OCI-LY3 (cell line): ENCODE results near the gene CLIP4.

Experiments
- H2AFZ ChIP-seq: fragments of 200-600, 300-600 bp; shearing (Covaris generic); 2 replicates; pipeline ENCODE4 v1.6.0; 2014; ENCODE audit warnings: antibody characterized with exemption, low read depth, low read length
- H3K27ac ChIP-seq: fragments of 200-600, 300-600 bp; sonication (generic); 2 replicates; pipeline ENCODE4 v1.5.1; 2014; ENCODE audit warnings: mild to moderate bottlenecking, low read length, moderate library complexity, mixed read lengths
- H3K27me3 ChIP-seq: fragments of 200-600, 300-600 bp; sonication (generic); 2 replicates; pipeline ENCODE4 v1.6.1; 2014; ENCODE audit warnings: low read depth, low read length, mixed read lengths
- H3K36me3 ChIP-seq: fragments of 200-600, 300-600 bp; sonication (generic); replicated peaks from 2 replicates; pipeline ENCODE3; 2014; ENCODE audit warnings: low read depth, low read length, mixed read lengths
- H3K4me1 ChIP-seq: fragments of 300-600, 200-600 bp; sonication (generic); 2 replicates; pipeline ENCODE4 v1.6.1; 2014; ENCODE audit warnings: low read length, mixed read lengths
- H3K4me2 ChIP-seq: fragments of 200-600, 300-600 bp; sonication (generic); 2 replicates; pipeline ENCODE4 v1.6.1; 2014; ENCODE audit warnings: low read length, mixed read lengths
- H3K4me3 ChIP-seq: fragments of 300-600, 200-600 bp; sonication (generic); 2 replicates; pipeline ENCODE4 v1.5.1; 2014; ENCODE audit warnings: antibody characterized with exemption, mild to moderate bottlenecking, low read length, moderate library complexity
- H3K79me2 ChIP-seq: fragments of 300-600, 200-600 bp; shearing (Covaris generic); 2 replicates; pipeline ENCODE4 v1.6.1; 2014; ENCODE audit warnings: mild to moderate bottlenecking, low read length, mixed read lengths
- H3K9ac ChIP-seq: fragments of 300-600, 200-600 bp; shearing (Covaris generic); 2 replicates; pipeline ENCODE4 v1.6.0; 2014; ENCODE audit warnings: mild to moderate bottlenecking, low read length, moderate library complexity
- H3K9me3 ChIP-seq: fragments of 200-600, 300-600 bp; shearing (Covaris generic); 2 replicates; pipeline ENCODE4 v1.6.1; 2014; ENCODE audit warnings: low read length, mixed read lengths; ENCODE audit not compliant: insufficient read depth
- H4K20me1 ChIP-seq: fragments of 200-600, 300-600 bp; sonication (generic); 2 replicates; pipeline ENCODE4 v1.6.1; 2016; ENCODE audit warnings: low read length, mixed read lengths; ENCODE audit not compliant: insufficient read depth
- CTCF ChIP-seq: fragments of 200-600, 300-600 bp; sonication (generic); IDR thresholded peaks from 2 replicates; pipeline ENCODE4 v1.5.1; 2014; ENCODE audit warnings: antibody characterized with exemption, low read length, low read depth
- EZH2phosphoT487 ChIP-seq: fragments of 200-600 bp; shearing (Covaris generic); IDR thresholded peaks from 2 replicates; pipeline ENCODE4 v1.6.1; 2018; ENCODE audit warnings: antibody characterized with exemption, mixed run types, low read depth

Gene CLIP4

GRCh38 chr2:29182334-29182733 lies 67.1 kb downstream of the CLIP4 start:
- Histone ChIP-seq H3K4me2 (no peak overlapping the region), H3K4me1 (no peaks in the 10 kb centered on the region), H3K79me2 (no peaks in the 10 kb centered on the region), H3K27me3 (no peaks in the 10 kb centered on the region), H3K36me3 (peaks cover 3% of the 10 kb centered on the region), H3K9ac (no peak overlapping the region), H4K20me1 (no peaks in the 10 kb centered on the region), H3K9me3 (no peaks in the 10 kb centered on the region), H2AFZ (no peak overlapping the region), H3K27ac (no peak overlapping the region), H3K4me3 (no peak overlapping the region)
- no peak for TF ChIP-seq CTCF
- no peak for TF ChIP-seq EZH2phosphoT487

- Histone ChIP-seq H3K9me3 (no peaks in the 10 kb centered on the region), H4K20me1 (no peaks in the 10 kb centered on the region), H3K4me2 (no peak overlapping the region), H3K27me3 (no peaks in the 10 kb centered on the region), H3K9ac (no peak overlapping the region), H2AFZ (no peak overlapping the region), H3K4me3 (no peak overlapping the region), H3K36me3 (peaks cover 3% of the 10 kb centered on the region), H3K79me2 (no peaks in the 10 kb centered on the region), H3K27ac (no peak overlapping the region), H3K4me1 (no peaks in the 10 kb centered on the region)
- TF ChIP-seq CTCF (no peak), EZH2phosphoT487 (no peak)
These were observed 67.7 kb downstream of the CLIP4 start for GRCh38 chr2:29182920-29183319.

DNA sequence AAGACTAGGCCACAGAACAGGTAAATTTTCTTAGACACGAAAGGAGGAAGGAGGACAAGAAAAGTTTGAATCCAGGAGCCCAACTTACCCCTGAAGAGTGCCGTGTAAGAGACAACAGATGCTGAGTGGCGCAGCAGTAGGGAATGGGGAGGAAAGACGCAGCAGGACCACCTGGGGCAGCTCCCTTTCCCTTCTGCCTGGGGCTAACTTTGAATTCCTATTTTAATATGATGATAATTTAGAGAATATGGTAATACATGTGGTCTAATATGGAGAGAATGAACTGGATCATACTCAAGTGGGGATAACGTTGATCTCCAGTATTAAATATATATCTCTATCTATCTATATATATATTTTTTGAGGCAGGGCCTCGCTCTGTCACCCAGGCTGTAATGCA lies 69.3 kb downstream of the CLIP4 start:
- Histone ChIP-seq H3K79me2 (no peaks in the 10 kb centered on the region), H4K20me1 (no peaks in the 10 kb centered on the region), H3K4me2 (no peak overlapping the region), H3K27me3 (no peaks in the 10 kb centered on the region), H3K27ac (no peak overlapping the region), H3K4me3 (no peak overlapping the region), H3K9me3 (no peaks in the 10 kb centered on the region), H3K9ac (no peak overlapping the region), H3K36me3 (peaks cover 3% of the 10 kb centered on the region), H2AFZ (no peak overlapping the region), H3K4me1 (peaks cover 5% of the 10 kb centered on the region; the same call in 1 of the 2 replicates)
- TF ChIP-seq EZH2phosphoT487 (no peak), CTCF (no peak)

DNA sequence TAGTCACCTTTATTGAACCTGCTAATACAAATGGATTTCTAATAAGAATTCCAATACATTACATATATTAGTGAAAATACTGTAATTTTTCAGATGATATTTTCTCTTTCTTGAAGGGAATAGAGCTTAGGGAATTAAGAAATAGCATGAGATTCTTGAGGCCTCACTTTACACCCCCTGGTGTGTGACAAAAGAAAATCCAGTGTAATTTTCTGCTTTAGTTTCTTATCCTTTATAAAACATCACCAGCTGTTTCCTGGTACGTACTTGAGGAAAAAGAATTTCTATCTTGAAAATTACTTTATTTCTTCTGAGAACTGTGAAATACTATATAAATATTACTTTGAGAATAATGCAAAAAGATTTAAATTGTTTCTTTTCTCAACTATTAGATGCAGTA lies 71.6 kb downstream of the CLIP4 start:
- H3K79me2 ChIP-seq = no peaks in the 10 kb centered on the region
- no peak overlapping the region for H3K9ac ChIP-seq
- no peaks in the 10 kb centered on the region for H3K9me3 ChIP-seq
- TF ChIP-seq EZH2phosphoT487 (no peak), CTCF (no peak)
- no peak overlapping the region for H3K27ac ChIP-seq
- no peaks in the 10 kb centered on the region for H4K20me1 ChIP-seq
- peaks cover 3% of the 10 kb centered on the region for H3K36me3 ChIP-seq
- H3K4me3 ChIP-seq = no peak overlapping the region
- H3K27me3 ChIP-seq = no peaks in the 10 kb centered on the region
- H3K4me2 ChIP-seq = no peak overlapping the region
- peaks cover 5% of the 10 kb centered on the region; the same call in 1 of the 2 replicates for H3K4me1 ChIP-seq
- H2AFZ ChIP-seq = no peak overlapping the region
